HCT116 (cell line): Measurements from ENCODE around the gene BNC2. TPM values are rescaled to one million over a fixed set of nuclear protein-coding genes. Genes with fewer than 3 reads are reported as not detected.

Experiments used
- ATAC-seq: fragments of 200-7000 bp; cut with Tn5 transposase; 2 replicates; pipeline ENCODE4 v1.9.1; 2020; ENCODE audit warnings: mild to moderate bottlenecking, moderate library complexity
- BruUV-seq: library from RNA; stranded (reverse); fragments of 400-500 nt; replicated peaks from 2 replicates; lab custom pipeline; 2021; lab: Mats Ljungman, UMichigan
- CTCF ChIA-PET: fragments of 300-600 bp; sonication (Branson Sonifier 250); formaldehyde crosslinking; loops from one replicate; lab custom pipeline; 2021; ENCODE audit warnings: antibody characterized with exemption; lab: Charles Lee
- POLR2A ChIA-PET: fragments of 300-600, 350-600 bp; sonication (Branson Sonifier 250); formaldehyde crosslinking; loops from one replicate; lab custom pipeline; 2021; ENCODE audit warnings: antibody characterized with exemption; lab: Charles Lee
- RAD21 ChIA-PET, 2 experiments: fragments of 300-600 bp; sonication (Branson Sonifier 250); formaldehyde crosslinking; loops; one replicate each; lab custom pipeline; 2023; ENCODE audit warnings: low total read pairs in 2 of 2; ENCODE audit not compliant: uncharacterized antibody in 2 of 2, unreplicated experiment in 2 of 2, low non-redundant PET in 1 of 2; lab: Charles Lee
- DNase-seq: peaks from one replicate; pipeline ENCODE4 v3.0.0-alpha.2; 2010; ENCODE audit warnings: low read depth, low spot score
- H2AFZ ChIP-seq: fragments of 200-600 bp; shearing (Covaris generic), sonication (generic); 2 replicates; pipeline ENCODE4 v1.6.1; 2017; ENCODE audit warnings: low read depth, mixed run types, mixed read lengths, antibody characterized with exemption, low read length; ENCODE audit not compliant: poor library complexity, severe bottlenecking
- H3K27ac ChIP-seq: 2 replicates; pipeline ENCODE4 v1.5.1; 2012; ENCODE audit warnings: low read depth, low read length
- H3K27me3 ChIP-seq: fragments of 200-600 bp; sonication (generic); 2 replicates; pipeline ENCODE4 v1.6.1; 2016; ENCODE audit warnings: mixed run types, low read length, mixed read lengths; ENCODE audit not compliant: insufficient read depth
- H3K36me3 ChIP-seq, 2 experiments: fragments of 200-500 bp in 1 of 2; fragments of 200-600 bp in 1 of 2; sonication (Bioruptor generic) in 1 of 2; sonication (generic) in 1 of 2; 2 replicates each; pipeline versions ENCODE4 v1.5.1 to v1.6.1; 2014 to 2016; ENCODE audit warnings: low read length in 2 of 2, inconsistent platforms in 1 of 2, mixed read lengths in 1 of 2, mixed run types in 1 of 2; ENCODE audit not compliant: insufficient read depth in 2 of 2, control insufficient read depth in 1 of 2
- H3K4me1 ChIP-seq, 2 experiments: fragments of 200-600 bp in 1 of 2; sonication (generic) in 1 of 2; 2 replicates each; pipeline versions ENCODE4 v1.5.1 to v1.6.1; 2012 to 2017; ENCODE audit warnings: low read length in 2 of 2, inconsistent platforms in 1 of 2, mild to moderate bottlenecking in 1 of 2, mixed read lengths in 1 of 2, mixed run types in 1 of 2, moderate library complexity in 1 of 2; ENCODE audit not compliant: insufficient read depth in 2 of 2, control insufficient read depth in 1 of 2
- H3K4me2 ChIP-seq: fragments of 200-600 bp; sonication (generic); 2 replicates; pipeline ENCODE4 v1.6.1; 2017; ENCODE audit warnings: mixed run types, low read length, mixed read lengths
- H3K4me3 ChIP-seq, 2 experiments: fragments of 200-600 bp in 1 of 2; sonication (generic) in 1 of 2; replicated peaks in 1 of 2; 2 replicates each; pipeline ENCODE4 v1.5.1; 2011 to 2016; ENCODE audit warnings: low read length in 2 of 2, control low read depth in 1 of 2, low read depth in 1 of 2, mild to moderate bottlenecking in 1 of 2, mixed read lengths in 1 of 2, mixed run types in 1 of 2
- H3K79me2 ChIP-seq: fragments of 200-600 bp; sonication (generic); 2 replicates; pipeline ENCODE4 v1.6.1; 2017; ENCODE audit warnings: mild to moderate bottlenecking, mixed run types, low read length, moderate library complexity, mixed read lengths; ENCODE audit not compliant: insufficient read depth
- H3K9ac ChIP-seq: fragments of 200-600 bp; sonication (generic); 2 replicates; pipeline ENCODE4 v1.6.1; 2016; ENCODE audit warnings: low read length, mixed read lengths
- H3K9me2 ChIP-seq: fragments of 200-600 bp; sonication (generic), shearing (Covaris generic); 2 replicates; pipeline ENCODE4 v1.6.1; 2017; ENCODE audit warnings: mixed run types, mild to moderate bottlenecking, moderate library complexity; ENCODE audit not compliant: insufficient read depth
- H3K9me3 ChIP-seq, 2 experiments: fragments of 200-500 bp in 1 of 2; fragments of 200-600 bp in 1 of 2; sonication (Bioruptor generic) in 1 of 2; sonication (generic) in 1 of 2; 2 replicates each; pipeline ENCODE4 v1.6.1; 2014 to 2017; ENCODE audit warnings: low read length in 2 of 2, mixed read lengths in 2 of 2, inconsistent platforms in 1 of 2, low read depth in 1 of 2, mild to moderate bottlenecking in 1 of 2, mixed run types in 1 of 2, moderate library complexity in 1 of 2; ENCODE audit not compliant: control insufficient read depth in 1 of 2, insufficient read depth in 1 of 2
- H4K20me1 ChIP-seq: fragments of 200-600 bp; sonication (generic), shearing (Covaris generic); 2 replicates; pipeline ENCODE4 v1.6.1; 2017; ENCODE audit warnings: mixed run types, mild to moderate bottlenecking, moderate library complexity; ENCODE audit not compliant: insufficient read depth
- CBX3 ChIP-seq: IDR thresholded peaks from 2 replicates; pipeline ENCODE4 v1.6.1; 2012; ENCODE audit warnings: low read depth
- CEBPB ChIP-seq: IDR thresholded peaks from 2 replicates; pipeline ENCODE4 v1.6.1; 2012; ENCODE audit warnings: low read depth
- EGR1 ChIP-seq: IDR thresholded peaks from 2 replicates; pipeline ENCODE4 v1.6.1; 2012; ENCODE audit warnings: low read depth
- EZH2 ChIP-seq: fragments of 200-600 bp; sonication (generic); IDR thresholded peaks from 2 replicates; pipeline ENCODE4 v1.6.1; 2017; ENCODE audit warnings: antibody characterized with exemption, mixed run types
- EZH2phosphoT487 ChIP-seq: fragments of 200-600 bp; IDR thresholded peaks from 2 replicates; pipeline ENCODE4 v1.6.1; 2018; ENCODE audit warnings: antibody characterized with exemption, borderline replicate concordance
- POLR2A ChIP-seq: IDR thresholded peaks from 2 replicates; pipeline ENCODE4 v1.7.0; 2011; ENCODE audit warnings: borderline replicate concordance; ENCODE audit not compliant: insufficient read depth, insufficient read length; ENCODE audit errors: extremely low read depth
- POLR2AphosphoS5 ChIP-seq: IDR thresholded peaks from 2 replicates; pipeline ENCODE4 v1.6.1; 2011; ENCODE audit warnings: mild to moderate bottlenecking, low read depth, low read length, moderate library complexity
- RAD21 ChIP-seq: IDR thresholded peaks from 2 replicates; pipeline ENCODE4 v1.6.1; 2012; ENCODE audit warnings: low read depth, mild to moderate bottlenecking
- SP1 ChIP-seq: IDR thresholded peaks from 2 replicates; pipeline ENCODE4 v1.6.1; 2012; ENCODE audit warnings: low read depth
- SRF ChIP-seq: IDR thresholded peaks from 2 replicates; pipeline ENCODE4 v1.6.1; 2012; ENCODE audit warnings: low read depth
- TCF7L2 ChIP-seq: IDR thresholded peaks from 2 replicates; pipeline ENCODE4 v1.7.0; 2011; ENCODE audit warnings: borderline replicate concordance, inconsistent platforms; ENCODE audit not compliant: insufficient read depth, insufficient read length; ENCODE audit errors: extremely low read depth
- ZFX ChIP-seq: fragments of 450-650 bp; IDR thresholded peaks from 2 replicates; pipeline ENCODE4 v1.6.1; 2017
- ZNF274 ChIP-seq: fragments of 200-500 bp; sonication (Bioruptor generic); IDR thresholded peaks from 2 replicates; pipeline ENCODE4 v1.6.1; 2014; ENCODE audit warnings: mild to moderate bottlenecking, low read depth, low read length, inconsistent platforms
- intact Hi-C: fragments of 100-400 bp; cut with micrococcal nuclease; formaldehyde crosslinking; loops from 2 replicates; pipeline ENCODE4 v1.10.0; 2022
- total RNA-seq: library from RNA; stranded (reverse); gene quantifications from one replicate; pipeline ENCODE4 v1.2.1, GENCODE V29; 2021; ENCODE audit not compliant: unreplicated experiment
- TF ChIP-seq, protein P1 (sequence below): IDR thresholded peaks from 2 replicates; pipeline ENCODE4 v1.6.1; 2011; ENCODE audit warnings: mild to moderate bottlenecking, low read length, moderate library complexity; ENCODE audit not compliant: insufficient replicate concordance; ENCODE audit errors: extremely low read depth
- TF ChIP-seq, protein P2 (sequence below): IDR thresholded peaks from 2 replicates; pipeline ENCODE4 v1.6.1; 2012; ENCODE audit warnings: low read depth
- TF ChIP-seq, protein P3 (sequence below): IDR thresholded peaks from 2 replicates; pipeline ENCODE4 v1.6.1; 2012
- TF ChIP-seq, protein P4 (sequence below), 3 experiments: fragments of 200-600 bp in 1 of 3; sonication (generic) in 1 of 3; IDR thresholded peaks in 2 of 3; conservative IDR thresholded peaks in 1 of 3; 2 replicates each; pipeline ENCODE4 v1.5.1; 2012 to 2017; ENCODE audit warnings: low read depth in 2 of 3, low read length in 2 of 3, antibody characterized with exemption in 1 of 3, borderline replicate concordance in 1 of 3, control low read depth in 1 of 3, mild to moderate bottlenecking in 1 of 3, mixed read lengths in 1 of 3, mixed run types in 1 of 3, moderate library complexity in 1 of 3; ENCODE audit not compliant: insufficient read depth in 1 of 3

BNC2 gene
- total RNA-seq, 1 experiment from 2014 or later: 0.37 TPM

DNA sequence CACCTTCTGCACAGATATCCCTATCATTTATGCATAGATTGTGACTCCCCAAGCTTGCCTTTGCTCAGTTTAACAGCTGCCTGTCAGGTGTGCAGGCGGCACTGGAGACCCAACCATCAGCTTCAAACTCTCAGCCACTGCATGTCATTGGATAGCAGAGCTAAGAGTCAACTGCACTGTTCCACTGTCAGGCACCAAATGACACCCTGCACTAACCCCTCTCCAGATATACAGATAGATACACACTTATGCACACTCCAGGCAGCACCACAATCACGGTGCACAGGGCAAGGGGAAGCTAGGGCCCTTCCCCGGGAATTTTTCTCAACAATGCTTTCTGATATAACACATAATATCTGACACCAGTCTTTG lies 142.3 kb downstream of the BNC2 start:
- Histone ChIP-seq H3K27me3 (peaks cover 4% of the 10 kb centered on the region), H3K79me2 (no peaks in the 10 kb centered on the region), H4K20me1 (no peaks in the 10 kb centered on the region; the same call in 1 of the 2 replicates), H3K36me3 (no peaks in the 10 kb centered on the region), H3K27ac (no peak overlapping the region), H2AFZ (no peak overlapping the region), H3K9ac (no peak overlapping the region), H3K4me3 (no peak overlapping the region), H3K9me3 (no peaks in the 10 kb centered on the region), H3K4me1 (no peaks in the 10 kb centered on the region), H3K4me2 (no peak overlapping the region), H3K9me2 (no peaks in the 10 kb centered on the region)
- RAD21 ChIA-PET: no interaction called here
- POLR2A ChIA-PET: interaction anchor here (1.4 kb wide), 1 partner anchor 9 kb away, joined by 3 read pairs; no protein-coding TSS in a partner anchor
- TF ChIP-seq POLR2A: no peak
- TF ChIP-seq CEBPB: no peak
- TF ChIP-seq EZH2: no peak
- no peak for TF ChIP-seq ZFX
- TF ChIP-seq TCF7L2: no peak
- no peak for TF ChIP-seq ZNF274
- no peak for TF ChIP-seq POLR2AphosphoS5
- TF ChIP-seq, protein P1, sequence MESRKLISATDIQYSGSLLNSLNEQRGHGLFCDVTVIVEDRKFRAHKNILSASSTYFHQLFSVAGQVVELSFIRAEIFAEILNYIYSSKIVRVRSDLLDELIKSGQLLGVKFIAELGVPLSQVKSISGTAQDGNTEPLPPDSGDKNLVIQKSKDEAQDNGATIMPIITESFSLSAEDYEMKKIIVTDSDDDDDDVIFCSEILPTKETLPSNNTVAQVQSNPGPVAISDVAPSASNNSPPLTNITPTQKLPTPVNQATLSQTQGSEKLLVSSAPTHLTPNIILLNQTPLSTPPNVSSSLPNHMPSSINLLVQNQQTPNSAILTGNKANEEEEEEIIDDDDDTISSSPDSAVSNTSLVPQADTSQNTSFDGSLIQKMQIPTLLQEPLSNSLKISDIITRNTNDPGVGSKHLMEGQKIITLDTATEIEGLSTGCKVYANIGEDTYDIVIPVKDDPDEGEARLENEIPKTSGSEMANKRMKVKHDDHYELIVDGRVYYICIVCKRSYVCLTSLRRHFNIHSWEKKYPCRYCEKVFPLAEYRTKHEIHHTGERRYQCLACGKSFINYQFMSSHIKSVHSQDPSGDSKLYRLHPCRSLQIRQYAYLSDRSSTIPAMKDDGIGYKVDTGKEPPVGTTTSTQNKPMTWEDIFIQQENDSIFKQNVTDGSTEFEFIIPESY: no peak
- no peak for TF ChIP-seq RAD21
- TF ChIP-seq SP1: no peak
- TF ChIP-seq, protein P2, sequence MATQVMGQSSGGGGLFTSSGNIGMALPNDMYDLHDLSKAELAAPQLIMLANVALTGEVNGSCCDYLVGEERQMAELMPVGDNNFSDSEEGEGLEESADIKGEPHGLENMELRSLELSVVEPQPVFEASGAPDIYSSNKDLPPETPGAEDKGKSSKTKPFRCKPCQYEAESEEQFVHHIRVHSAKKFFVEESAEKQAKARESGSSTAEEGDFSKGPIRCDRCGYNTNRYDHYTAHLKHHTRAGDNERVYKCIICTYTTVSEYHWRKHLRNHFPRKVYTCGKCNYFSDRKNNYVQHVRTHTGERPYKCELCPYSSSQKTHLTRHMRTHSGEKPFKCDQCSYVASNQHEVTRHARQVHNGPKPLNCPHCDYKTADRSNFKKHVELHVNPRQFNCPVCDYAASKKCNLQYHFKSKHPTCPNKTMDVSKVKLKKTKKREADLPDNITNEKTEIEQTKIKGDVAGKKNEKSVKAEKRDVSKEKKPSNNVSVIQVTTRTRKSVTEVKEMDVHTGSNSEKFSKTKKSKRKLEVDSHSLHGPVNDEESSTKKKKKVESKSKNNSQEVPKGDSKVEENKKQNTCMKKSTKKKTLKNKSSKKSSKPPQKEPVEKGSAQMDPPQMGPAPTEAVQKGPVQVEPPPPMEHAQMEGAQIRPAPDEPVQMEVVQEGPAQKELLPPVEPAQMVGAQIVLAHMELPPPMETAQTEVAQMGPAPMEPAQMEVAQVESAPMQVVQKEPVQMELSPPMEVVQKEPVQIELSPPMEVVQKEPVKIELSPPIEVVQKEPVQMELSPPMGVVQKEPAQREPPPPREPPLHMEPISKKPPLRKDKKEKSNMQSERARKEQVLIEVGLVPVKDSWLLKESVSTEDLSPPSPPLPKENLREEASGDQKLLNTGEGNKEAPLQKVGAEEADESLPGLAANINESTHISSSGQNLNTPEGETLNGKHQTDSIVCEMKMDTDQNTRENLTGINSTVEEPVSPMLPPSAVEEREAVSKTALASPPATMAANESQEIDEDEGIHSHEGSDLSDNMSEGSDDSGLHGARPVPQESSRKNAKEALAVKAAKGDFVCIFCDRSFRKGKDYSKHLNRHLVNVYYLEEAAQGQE: no peak
- TF ChIP-seq CBX3: no peak
- no peak for TF ChIP-seq SRF
- TF ChIP-seq, protein P3, sequence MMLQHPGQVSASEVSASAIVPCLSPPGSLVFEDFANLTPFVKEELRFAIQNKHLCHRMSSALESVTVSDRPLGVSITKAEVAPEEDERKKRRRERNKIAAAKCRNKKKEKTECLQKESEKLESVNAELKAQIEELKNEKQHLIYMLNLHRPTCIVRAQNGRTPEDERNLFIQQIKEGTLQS: no peak
- TF ChIP-seq EGR1: no peak
- TF ChIP-seq, protein P4, sequence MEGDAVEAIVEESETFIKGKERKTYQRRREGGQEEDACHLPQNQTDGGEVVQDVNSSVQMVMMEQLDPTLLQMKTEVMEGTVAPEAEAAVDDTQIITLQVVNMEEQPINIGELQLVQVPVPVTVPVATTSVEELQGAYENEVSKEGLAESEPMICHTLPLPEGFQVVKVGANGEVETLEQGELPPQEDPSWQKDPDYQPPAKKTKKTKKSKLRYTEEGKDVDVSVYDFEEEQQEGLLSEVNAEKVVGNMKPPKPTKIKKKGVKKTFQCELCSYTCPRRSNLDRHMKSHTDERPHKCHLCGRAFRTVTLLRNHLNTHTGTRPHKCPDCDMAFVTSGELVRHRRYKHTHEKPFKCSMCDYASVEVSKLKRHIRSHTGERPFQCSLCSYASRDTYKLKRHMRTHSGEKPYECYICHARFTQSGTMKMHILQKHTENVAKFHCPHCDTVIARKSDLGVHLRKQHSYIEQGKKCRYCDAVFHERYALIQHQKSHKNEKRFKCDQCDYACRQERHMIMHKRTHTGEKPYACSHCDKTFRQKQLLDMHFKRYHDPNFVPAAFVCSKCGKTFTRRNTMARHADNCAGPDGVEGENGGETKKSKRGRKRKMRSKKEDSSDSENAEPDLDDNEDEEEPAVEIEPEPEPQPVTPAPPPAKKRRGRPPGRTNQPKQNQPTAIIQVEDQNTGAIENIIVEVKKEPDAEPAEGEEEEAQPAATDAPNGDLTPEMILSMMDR (IDR thresholded peaks at IDR 0.05 in 2 of 3, conservative IDR thresholded peaks at IDR 0.05 in 1 of 3; ENCODE audit: borderline replicate concordance in 1 of 3, insufficient read depth in 1 of 3, low read depth in 2 of 3, low read length in 2 of 3): no peak
- no peak for TF ChIP-seq EZH2phosphoT487
- CTCF ChIA-PET: interaction anchor here (0.6 kb wide), 1 partner anchor 335 kb away, joined by 3 read pairs; no protein-coding TSS in a partner anchor
- ATAC-seq: no peak
- no peak for DNase-seq
- BruUV-seq: no TSS peak
- intact Hi-C loops: no loop called here
